SK-N-SH (cell line): ENCODE measurements around the gene SOBP. TPM values are rescaled to one million over a fixed set of nuclear protein-coding genes. Genes with fewer than 3 reads are reported as not detected.

Source experiments
- CTCF ChIA-PET: fragments of 300-600, 350-600 bp; formaldehyde crosslinking; extraction: SDS; loops from one replicate; lab custom pipeline; 2021; lab: Yijun Ruan, JAX
- POLR2A ChIA-PET: fragments of 350-600 bp; sonication (Branson Sonifier 250); formaldehyde crosslinking; extraction: SDS; loops from one replicate; lab custom pipeline; 2020; ENCODE audit warnings: antibody characterized with exemption, inconsistent platforms; lab: Yijun Ruan, JAX
- DNase-seq: peaks from one replicate; pipeline ENCODE4 v3.0.0; 2012
- H2AFZ ChIP-seq: fragments of 200-600 bp; sonication (generic); 2 replicates; pipeline ENCODE4 v1.8.1; 2016; ENCODE audit warnings: antibody characterized with exemption, mild to moderate bottlenecking, low read depth
- H3F3A ChIP-seq: fragments of 200-600 bp; sonication (generic); replicated peaks from 2 replicates; pipeline ENCODE3; 2016; ENCODE audit warnings: antibody characterized with exemption, mild to moderate bottlenecking; ENCODE audit not compliant: insufficient read depth
- H3K27ac ChIP-seq, 2 experiments: fragments of 200-500 bp in 1 of 2; fragments of 200-600 bp in 1 of 2; sonication (Bioruptor generic) in 1 of 2; sonication (generic), shearing (Covaris generic) in 1 of 2; 2 replicates each; pipeline versions ENCODE4 v1.5.1 to v1.6.1; 2014 to 2016; ENCODE audit warnings: low read depth in 2 of 2, inconsistent platforms in 1 of 2, low read length in 1 of 2, mild to moderate bottlenecking in 1 of 2, mixed read lengths in 1 of 2
- H3K27me3 ChIP-seq: fragments of 200-600 bp; sonication (generic), shearing (Covaris generic); 2 replicates; pipeline ENCODE4 v1.6.1; 2016; ENCODE audit warnings: mixed run types; ENCODE audit not compliant: insufficient read depth
- H3K36me3 ChIP-seq, 2 experiments: fragments of 200-500 bp in 1 of 2; fragments of 200-600 bp in 1 of 2; sonication (Bioruptor generic) in 1 of 2; sonication (generic) in 1 of 2; replicated peaks in 1 of 2; 2 replicates each; pipeline versions ENCODE3 to v1.5.1; 2014 to 2016; ENCODE audit warnings: low read length in 1 of 2, mild to moderate bottlenecking in 1 of 2; ENCODE audit not compliant: insufficient read depth in 2 of 2, control insufficient read depth in 1 of 2
- H3K4me1 ChIP-seq, 2 experiments: fragments of 200-500 bp in 1 of 2; fragments of 200-600 bp in 1 of 2; sonication (Bioruptor generic) in 1 of 2; sonication (generic), shearing (Covaris generic) in 1 of 2; 2 replicates each; pipeline versions ENCODE4 v1.5.1 to v1.6.1; 2014 to 2016; ENCODE audit warnings: low read depth in 1 of 2, low read length in 1 of 2, mixed run types in 1 of 2; ENCODE audit not compliant: insufficient read depth in 2 of 2, control insufficient read depth in 1 of 2
- H3K4me2 ChIP-seq: fragments of 200-600 bp; sonication (generic), shearing (Covaris generic); 2 replicates; pipeline ENCODE4 v1.6.1; 2017; ENCODE audit warnings: mixed run types
- H3K4me3 ChIP-seq, 2 experiments: fragments of 200-500 bp in 1 of 2; fragments of 200-600 bp in 1 of 2; sonication (Bioruptor generic) in 1 of 2; sonication (generic), shearing (Covaris generic) in 1 of 2; 2 replicates each; pipeline versions ENCODE4 v1.5.1 to v1.8.1; 2014 to 2016; ENCODE audit warnings: low read depth in 2 of 2, inconsistent platforms in 1 of 2, low read length in 1 of 2, mild to moderate bottlenecking in 1 of 2, mixed read lengths in 1 of 2, moderate library complexity in 1 of 2
- H3K79me2 ChIP-seq: fragments of 200-600 bp; sonication (generic); 2 replicates; pipeline ENCODE4 v1.8.1; 2017; ENCODE audit warnings: mild to moderate bottlenecking; ENCODE audit not compliant: insufficient read depth
- H3K9ac ChIP-seq: fragments of 200-600 bp; sonication (generic); 2 replicates; pipeline ENCODE4 v1.6.1; 2017; ENCODE audit warnings: mixed run types
- H3K9me2 ChIP-seq: fragments of 200-600 bp; sonication (generic); 2 replicates; pipeline ENCODE4 v1.6.1; 2017; ENCODE audit warnings: mixed run types
- H3K9me3 ChIP-seq: fragments of 200-600 bp; sonication (generic); 2 replicates; pipeline ENCODE4 v1.6.1; 2017; ENCODE audit warnings: mixed run types, mild to moderate bottlenecking, moderate library complexity
- H4K20me1 ChIP-seq: fragments of 200-600 bp; sonication (generic); 2 replicates; pipeline ENCODE4 v1.6.1; 2017; ENCODE audit warnings: mild to moderate bottlenecking, mixed run types; ENCODE audit not compliant: insufficient read depth
- CHD2 ChIP-seq: fragments of 150-350 bp; IDR thresholded peaks from 2 replicates; pipeline ENCODE4 v1.6.1; 2018; ENCODE audit warnings: low read length; ENCODE audit not compliant: partially characterized antibody
- EP300 ChIP-seq, 2 experiments: IDR thresholded peaks; 2 replicates each; pipeline versions ENCODE4 v1.4.0 to v1.6.1; 2012; ENCODE audit warnings: borderline replicate concordance in 1 of 2, low read depth in 1 of 2, low read length in 1 of 2
- FOXJ3 ChIP-seq: sonication (generic); formaldehyde crosslinking; IDR thresholded peaks from 2 replicates; pipeline ENCODE4 v1.5.1; 2020; ENCODE audit warnings: mild to moderate bottlenecking, missing genetic modification reagents
- GATA2 ChIP-seq: sonication (generic); formaldehyde crosslinking; IDR thresholded peaks from 2 replicates; pipeline ENCODE4 v1.5.0; 2020; ENCODE audit warnings: mild to moderate bottlenecking, missing genetic modification reagents
- JUND ChIP-seq: IDR thresholded peaks from 2 replicates; pipeline ENCODE4 v1.4.0; 2012
- MXI1 ChIP-seq: IDR thresholded peaks from 2 replicates; pipeline ENCODE4 v1.6.1; 2012; ENCODE audit warnings: mild to moderate bottlenecking, low read depth, low read length, improper control_type of control experiment
- RAD21 ChIP-seq: IDR thresholded peaks from 2 replicates; pipeline ENCODE4 v1.6.1; 2012; ENCODE audit warnings: mild to moderate bottlenecking, low read length
- RCOR1 ChIP-seq: fragments of 150-350 bp; IDR thresholded peaks from 2 replicates; pipeline ENCODE4 v1.6.1; 2017; ENCODE audit warnings: antibody characterized with exemption, low read length
- SMC3 ChIP-seq: IDR thresholded peaks from 2 replicates; pipeline ENCODE4 v1.6.1; 2012; ENCODE audit warnings: low read depth, low read length, improper control_type of control experiment
- TAF1 ChIP-seq: IDR thresholded peaks from 2 replicates; pipeline ENCODE4 v1.6.1; 2012; ENCODE audit warnings: low read depth, mild to moderate bottlenecking, low read length, moderate library complexity, borderline replicate concordance
- TCF12 ChIP-seq: IDR thresholded peaks from 2 replicates; pipeline ENCODE4 v1.4.0; 2012
- TEAD4 ChIP-seq: IDR thresholded peaks from 2 replicates; pipeline ENCODE4 v1.4.0; 2012; ENCODE audit warnings: mild to moderate bottlenecking, borderline replicate concordance; ENCODE audit not compliant: insufficient read depth
- YY1 ChIP-seq: IDR thresholded peaks from 2 replicates; pipeline ENCODE4 v1.4.0; 2012; ENCODE audit warnings: low read depth, mild to moderate bottlenecking
- WGBS: methylation state at CpG from one replicate; pipeline ENCODE4 v1.1.6; 2017; ENCODE audit warnings: low lambda C conversion rate; 5-methylcytosine and 5-hydroxymethylcytosine counted together
- polyA plus RNA-seq, 3 experiments: library from polyadenylated mRNA; depleted of rRNA; stranded (reverse); fragments of >200 nt; gene quantifications; 2 replicates each; pipeline ENCODE4 v1.2.3, GENCODE V29; 2012
- TF ChIP-seq, protein P1 (sequence below): IDR thresholded peaks from 2 replicates; pipeline ENCODE4; 2012
- TF ChIP-seq, protein P2 (sequence below): IDR thresholded peaks from 2 replicates; pipeline ENCODE4 v1.4.0; 2012; ENCODE audit warnings: low read depth, borderline replicate concordance
- TF ChIP-seq, protein P3 (sequence below): fragments of 200-600 bp; sonication (generic); IDR thresholded peaks from 2 replicates; pipeline ENCODE4 v1.6.1; 2017; ENCODE audit warnings: antibody characterized with exemption, mild to moderate bottlenecking, moderate library complexity

Gene SOBP
- polyA plus RNA-seq, 1 of the 3 experiments (the other 2 are of a cell fraction): 0.61 TPM

DNA sequence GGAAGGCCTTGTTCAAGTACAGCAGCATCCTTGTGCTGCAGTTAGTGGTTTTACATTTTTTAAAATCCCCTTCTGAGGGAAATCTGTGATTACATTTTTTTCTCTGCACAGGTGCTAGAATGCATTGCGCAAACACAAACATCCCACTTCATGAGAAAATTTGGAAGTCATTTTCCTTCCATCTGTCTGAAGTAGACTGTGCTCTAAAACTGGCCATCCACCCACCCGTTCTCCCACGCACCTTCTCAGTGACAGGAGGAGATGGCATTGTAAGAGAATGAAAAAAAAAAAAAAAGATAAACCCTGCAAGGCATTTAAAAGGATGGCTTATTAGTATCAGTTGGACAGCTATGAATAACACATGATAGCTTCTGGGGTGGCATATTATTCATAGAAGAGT lies 65.0 kb downstream of the SOBP start:
- Histone ChIP-seq H3K4me1 (peaks cover 0 to 41% of the 10 kb centered on the region in 2 experiments; a peak in 2 of 4 replicates), H3K4me3 (no peak overlapping the region), H2AFZ (no peak overlapping the region), H3K36me3 (no peaks in the 10 kb centered on the region), H3K9me2 (no peaks in the 10 kb centered on the region), H3K79me2 (no peaks in the 10 kb centered on the region), H3K27me3 (no peaks in the 10 kb centered on the region), H3K9me3 (no peaks in the 10 kb centered on the region), H4K20me1 (no peaks in the 10 kb centered on the region), H3F3A (no peaks in the 10 kb centered on the region), H3K9ac (no peak overlapping the region), H3K27ac (peak overlapping the region in 1 of 2 experiments; percentile 96; a peak in 2 of 4 replicates), H3K4me2 (no peak overlapping the region)
- DNase-seq: no peak
- CTCF ChIA-PET: interaction anchor here (0.8 to 1.3 kb wide), 3 partner anchors 17 to 237 kb away, joined by 3 to 4 read pairs (median 3); no protein-coding TSS in a partner anchor
- POLR2A ChIA-PET: interaction anchor here (0.6 to 1.4 kb wide), 5 partner anchors 9 to 103 kb away, joined by 3 to 5 read pairs (median 3); partner anchors contain the start of gene PDSS2
- TF ChIP-seq, protein P1, sequence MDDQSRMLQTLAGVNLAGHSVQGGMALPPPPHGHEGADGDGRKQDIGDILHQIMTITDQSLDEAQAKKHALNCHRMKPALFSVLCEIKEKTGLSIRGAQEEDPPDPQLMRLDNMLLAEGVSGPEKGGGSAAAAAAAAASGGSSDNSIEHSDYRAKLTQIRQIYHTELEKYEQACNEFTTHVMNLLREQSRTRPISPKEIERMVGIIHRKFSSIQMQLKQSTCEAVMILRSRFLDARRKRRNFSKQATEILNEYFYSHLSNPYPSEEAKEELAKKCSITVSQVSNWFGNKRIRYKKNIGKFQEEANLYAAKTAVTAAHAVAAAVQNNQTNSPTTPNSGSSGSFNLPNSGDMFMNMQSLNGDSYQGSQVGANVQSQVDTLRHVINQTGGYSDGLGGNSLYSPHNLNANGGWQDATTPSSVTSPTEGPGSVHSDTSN: no peak
- TF ChIP-seq FOXJ3 (CRISPR knock-in tag): no peak
- TF ChIP-seq YY1: no peak
- TF ChIP-seq, protein P2, sequence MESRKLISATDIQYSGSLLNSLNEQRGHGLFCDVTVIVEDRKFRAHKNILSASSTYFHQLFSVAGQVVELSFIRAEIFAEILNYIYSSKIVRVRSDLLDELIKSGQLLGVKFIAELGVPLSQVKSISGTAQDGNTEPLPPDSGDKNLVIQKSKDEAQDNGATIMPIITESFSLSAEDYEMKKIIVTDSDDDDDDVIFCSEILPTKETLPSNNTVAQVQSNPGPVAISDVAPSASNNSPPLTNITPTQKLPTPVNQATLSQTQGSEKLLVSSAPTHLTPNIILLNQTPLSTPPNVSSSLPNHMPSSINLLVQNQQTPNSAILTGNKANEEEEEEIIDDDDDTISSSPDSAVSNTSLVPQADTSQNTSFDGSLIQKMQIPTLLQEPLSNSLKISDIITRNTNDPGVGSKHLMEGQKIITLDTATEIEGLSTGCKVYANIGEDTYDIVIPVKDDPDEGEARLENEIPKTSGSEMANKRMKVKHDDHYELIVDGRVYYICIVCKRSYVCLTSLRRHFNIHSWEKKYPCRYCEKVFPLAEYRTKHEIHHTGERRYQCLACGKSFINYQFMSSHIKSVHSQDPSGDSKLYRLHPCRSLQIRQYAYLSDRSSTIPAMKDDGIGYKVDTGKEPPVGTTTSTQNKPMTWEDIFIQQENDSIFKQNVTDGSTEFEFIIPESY: no peak
- TF ChIP-seq RAD21: no peak
- WGBS: 87% methylated on average over 3 of the region's 3 CpGs

DNA sequence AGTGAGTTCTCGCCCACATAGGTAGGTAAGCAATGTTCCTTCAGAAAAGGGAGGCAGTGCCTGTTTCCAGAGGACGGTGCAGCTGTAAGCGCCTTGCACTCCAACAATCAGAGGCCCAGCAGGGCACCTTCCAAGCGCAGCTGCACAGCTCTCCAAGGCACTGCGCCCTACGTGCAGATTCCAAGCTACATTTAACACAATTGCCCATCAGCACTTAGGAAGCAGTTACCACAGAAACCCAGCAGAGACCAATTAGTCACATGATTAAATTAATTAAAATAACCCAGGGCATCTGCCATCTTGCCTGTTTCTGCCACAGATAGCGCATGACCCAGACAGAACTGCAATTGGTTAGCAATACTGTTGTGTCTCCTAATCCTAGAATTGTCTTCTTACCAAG lies 65.5 kb downstream of the SOBP start:
- Histone ChIP-seq H3K9me3 (no peaks in the 10 kb centered on the region), H3K9ac (no peak overlapping the region), H3K27me3 (no peaks in the 10 kb centered on the region), H3K4me3 (no peak overlapping the region), H2AFZ (no peak overlapping the region), H4K20me1 (no peaks in the 10 kb centered on the region), H3K4me1 (peaks cover 0 to 38% of the 10 kb centered on the region in 2 experiments; a peak in 2 of 4 replicates), H3K9me2 (no peaks in the 10 kb centered on the region), H3K36me3 (no peaks in the 10 kb centered on the region), H3K4me2 (no peak overlapping the region), H3K79me2 (no peaks in the 10 kb centered on the region), H3K27ac (peak overlapping the region in 1 of 2 experiments; percentile 97; a peak in 2 of 4 replicates), H3F3A (no peaks in the 10 kb centered on the region)
- POLR2A ChIA-PET: interaction anchor here (0.6 to 1.4 kb wide), 5 partner anchors 9 to 102 kb away, joined by 3 to 5 read pairs (median 3); partner anchors contain the start of gene PDSS2
- CTCF ChIA-PET: interaction anchor here (0.8 to 1.3 kb wide), 2 partner anchors 16 to 237 kb away, joined by 3 to 4 read pairs; no protein-coding TSS in a partner anchor
- WGBS: 63% methylated on average over 7 of the region's 7 CpGs
- TF ChIP-seq TCF12 (peak; percentile 27; the same call in 1 of the 2 replicates), TEAD4 (no peak), SMC3 (no peak), RAD21 (peak; percentile 47), GATA2 (CRISPR knock-in tag) (peak; percentile 80; the same call in 1 of the 2 replicates), EP300 (IDR thresholded peaks at IDR 0.05; ENCODE audit: borderline replicate concordance in 1 of 2, low read depth in 1 of 2, low read length in 1 of 2) (peak in 1 of 2 experiments; percentile 95; a peak in 2 of 4 replicates), CHD2 (peak; percentile 84), RCOR1 (peak; percentile 93), TAF1 (no peak), JUND (no peak), FOXJ3 (CRISPR knock-in tag) (peak; percentile 58), MXI1 (peak; percentile 60; the same call in 1 of the 2 replicates)
- TF ChIP-seq, protein P3, sequence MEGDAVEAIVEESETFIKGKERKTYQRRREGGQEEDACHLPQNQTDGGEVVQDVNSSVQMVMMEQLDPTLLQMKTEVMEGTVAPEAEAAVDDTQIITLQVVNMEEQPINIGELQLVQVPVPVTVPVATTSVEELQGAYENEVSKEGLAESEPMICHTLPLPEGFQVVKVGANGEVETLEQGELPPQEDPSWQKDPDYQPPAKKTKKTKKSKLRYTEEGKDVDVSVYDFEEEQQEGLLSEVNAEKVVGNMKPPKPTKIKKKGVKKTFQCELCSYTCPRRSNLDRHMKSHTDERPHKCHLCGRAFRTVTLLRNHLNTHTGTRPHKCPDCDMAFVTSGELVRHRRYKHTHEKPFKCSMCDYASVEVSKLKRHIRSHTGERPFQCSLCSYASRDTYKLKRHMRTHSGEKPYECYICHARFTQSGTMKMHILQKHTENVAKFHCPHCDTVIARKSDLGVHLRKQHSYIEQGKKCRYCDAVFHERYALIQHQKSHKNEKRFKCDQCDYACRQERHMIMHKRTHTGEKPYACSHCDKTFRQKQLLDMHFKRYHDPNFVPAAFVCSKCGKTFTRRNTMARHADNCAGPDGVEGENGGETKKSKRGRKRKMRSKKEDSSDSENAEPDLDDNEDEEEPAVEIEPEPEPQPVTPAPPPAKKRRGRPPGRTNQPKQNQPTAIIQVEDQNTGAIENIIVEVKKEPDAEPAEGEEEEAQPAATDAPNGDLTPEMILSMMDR: no peak
- DNase-seq: peak; percentile 75
